ENCODE data around the gene MAN2B2. TPM values are rescaled to one million over a fixed set of nuclear protein-coding genes. Genes with fewer than 3 reads are reported as not detected.

MAN2B2 gene
- total RNA-seq, 4 donors from 2014 or later: 31.9 to 42.0 (median 33.0) TPM

DNA sequence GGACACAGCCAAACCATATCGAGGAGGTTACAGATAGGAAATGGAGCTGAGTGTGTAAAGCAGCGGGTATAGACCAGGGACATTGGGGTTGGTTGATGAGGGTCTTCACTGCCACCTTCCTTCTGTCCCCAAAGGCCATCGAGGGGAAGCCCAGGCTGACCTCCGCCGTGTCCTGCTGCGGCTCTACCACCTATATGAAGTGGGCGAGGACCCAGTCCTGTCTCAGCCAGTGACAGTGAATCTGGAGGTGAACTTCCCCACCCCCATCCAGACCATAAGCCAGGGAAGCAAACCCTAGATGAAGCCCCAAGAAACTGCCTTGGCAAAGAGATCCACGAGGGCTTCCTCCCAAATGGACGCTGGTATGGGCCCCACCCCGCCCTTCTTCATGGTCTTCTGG lies 42.3 kb downstream of the MAN2B2 start:
- DNase-seq (ENCODE audit: extremely low spot score): no peak
- Histone ChIP-seq H3K4me1 (no peaks in the 10 kb centered on the region), H3K27ac (replicated peaks in 1 of 4) (no peak overlapping the region), H3K4me3 (no peak overlapping the region), H3K9me3 (no peaks in the 10 kb centered on the region), H3K27me3 (no peaks in the 10 kb centered on the region), H3K36me3 (peaks cover 36 to 91% (median 76%) of the 10 kb centered on the region in 4 donors)
- TF ChIP-seq POLR2AphosphoS5 (IDR thresholded peaks at IDR 0.05): no peak
- TF ChIP-seq, protein P1, sequence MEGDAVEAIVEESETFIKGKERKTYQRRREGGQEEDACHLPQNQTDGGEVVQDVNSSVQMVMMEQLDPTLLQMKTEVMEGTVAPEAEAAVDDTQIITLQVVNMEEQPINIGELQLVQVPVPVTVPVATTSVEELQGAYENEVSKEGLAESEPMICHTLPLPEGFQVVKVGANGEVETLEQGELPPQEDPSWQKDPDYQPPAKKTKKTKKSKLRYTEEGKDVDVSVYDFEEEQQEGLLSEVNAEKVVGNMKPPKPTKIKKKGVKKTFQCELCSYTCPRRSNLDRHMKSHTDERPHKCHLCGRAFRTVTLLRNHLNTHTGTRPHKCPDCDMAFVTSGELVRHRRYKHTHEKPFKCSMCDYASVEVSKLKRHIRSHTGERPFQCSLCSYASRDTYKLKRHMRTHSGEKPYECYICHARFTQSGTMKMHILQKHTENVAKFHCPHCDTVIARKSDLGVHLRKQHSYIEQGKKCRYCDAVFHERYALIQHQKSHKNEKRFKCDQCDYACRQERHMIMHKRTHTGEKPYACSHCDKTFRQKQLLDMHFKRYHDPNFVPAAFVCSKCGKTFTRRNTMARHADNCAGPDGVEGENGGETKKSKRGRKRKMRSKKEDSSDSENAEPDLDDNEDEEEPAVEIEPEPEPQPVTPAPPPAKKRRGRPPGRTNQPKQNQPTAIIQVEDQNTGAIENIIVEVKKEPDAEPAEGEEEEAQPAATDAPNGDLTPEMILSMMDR (IDR thresholded peaks at IDR 0.05): no peak
- TF ChIP-seq EP300 (IDR thresholded peaks at IDR 0.05): no peak
- 97% methylated on average over 9 of the region's 10 CpGs for WGBS
- intact Hi-C loops (cut with DNase I): no loop called here

DNA sequence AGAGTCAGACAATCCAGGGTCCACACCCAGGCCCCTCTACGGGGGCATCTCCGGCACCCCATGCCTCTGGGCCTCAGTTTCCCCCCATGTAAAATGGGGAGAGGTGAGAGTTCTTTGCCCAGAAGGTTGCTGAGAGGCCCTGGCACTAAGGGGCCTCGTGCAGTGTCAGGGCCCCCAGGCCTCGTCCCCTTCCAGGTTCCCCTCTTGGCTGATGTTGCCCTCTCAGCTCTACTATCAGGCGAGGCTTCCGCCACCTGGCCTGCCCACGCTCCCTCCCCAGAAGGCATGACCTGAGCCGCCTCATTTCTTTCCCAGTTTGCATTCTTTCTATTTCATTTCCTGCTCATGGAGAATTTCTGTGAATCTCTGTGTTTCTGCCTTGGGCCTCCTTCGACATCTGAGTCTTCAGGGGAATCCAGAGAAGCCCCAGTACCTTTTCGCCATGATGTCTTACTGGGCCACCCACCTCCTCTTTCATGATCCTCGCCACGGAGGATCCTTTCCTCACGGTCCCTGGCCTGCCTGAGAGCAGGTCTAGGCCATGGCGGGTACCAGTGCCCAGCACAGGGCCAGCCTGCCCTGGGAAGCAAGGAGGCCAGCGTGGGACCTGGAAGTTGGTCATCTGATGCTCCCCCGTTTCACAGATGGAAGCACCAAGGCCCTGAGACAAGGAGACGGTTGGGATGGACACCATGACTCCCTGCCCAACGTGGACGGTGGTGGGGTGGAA lies 43.6 kb downstream of the MAN2B2 start:
- H3K9me3 ChIP-seq: no peaks in the 10 kb centered on the region
- DNase-seq (ENCODE audit: extremely low spot score): no peak
- H3K27ac ChIP-seq (replicated peaks in 1 of 4): no peak overlapping the region
- H3K27me3 ChIP-seq: no peaks in the 10 kb centered on the region
- TF ChIP-seq POLR2A (IDR thresholded peaks at IDR 0.05; ENCODE audit: low read depth) (no peak), EP300 (IDR thresholded peaks at IDR 0.05) (no peak), POLR2AphosphoS5 (IDR thresholded peaks at IDR 0.05) (no peak)
- TF ChIP-seq, protein P1 (IDR thresholded peaks at IDR 0.05): no peak
- H3K4me3 ChIP-seq: no peak overlapping the region
- intact Hi-C loops (cut with DNase I): no loop called here
- H3K4me1 ChIP-seq: no peaks in the 10 kb centered on the region
- peaks cover 36 to 80% (median 68%) of the 10 kb centered on the region in 4 donors for H3K36me3 ChIP-seq
- WGBS: 91% methylated on average over 19 of the region's 19 CpGs

DNA sequence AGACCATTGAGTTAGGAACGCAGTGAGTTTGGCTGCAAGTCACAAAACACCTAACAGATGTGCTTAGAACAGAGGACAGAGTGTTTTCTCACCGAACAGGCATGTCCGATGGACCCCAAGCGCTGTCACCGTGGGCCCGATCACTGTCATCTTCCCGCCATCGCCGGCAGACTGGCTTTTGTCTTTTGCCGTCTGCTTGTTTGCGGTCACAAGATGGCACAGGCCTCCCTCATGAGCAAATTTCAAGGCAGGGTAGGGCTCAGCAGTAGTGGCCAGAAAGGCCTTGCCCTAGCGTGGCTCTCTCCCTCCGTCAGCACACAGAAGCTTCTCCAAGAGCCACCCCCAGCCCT lies 44.1 kb downstream of the MAN2B2 start:
- no peak for DNase-seq (ENCODE audit: extremely low spot score)
- Histone ChIP-seq H3K36me3 (peaks cover 35 to 75% (median 65%) of the 10 kb centered on the region in 4 donors), H3K27me3 (no peaks in the 10 kb centered on the region), H3K4me1 (no peaks in the 10 kb centered on the region), H3K9me3 (no peaks in the 10 kb centered on the region), H3K27ac (replicated peaks in 1 of 4) (no peak overlapping the region), H3K4me3 (no peak overlapping the region)
- 97% methylated on average over 13 of the region's 13 CpGs for WGBS
- intact Hi-C loops (cut with DNase I): no loop called here
- no peak for TF ChIP-seq POLR2A (IDR thresholded peaks at IDR 0.05; ENCODE audit: low read depth)
- no peak for TF ChIP-seq EP300 (IDR thresholded peaks at IDR 0.05)
- TF ChIP-seq, protein P1 (IDR thresholded peaks at IDR 0.05): no peak

DNA sequence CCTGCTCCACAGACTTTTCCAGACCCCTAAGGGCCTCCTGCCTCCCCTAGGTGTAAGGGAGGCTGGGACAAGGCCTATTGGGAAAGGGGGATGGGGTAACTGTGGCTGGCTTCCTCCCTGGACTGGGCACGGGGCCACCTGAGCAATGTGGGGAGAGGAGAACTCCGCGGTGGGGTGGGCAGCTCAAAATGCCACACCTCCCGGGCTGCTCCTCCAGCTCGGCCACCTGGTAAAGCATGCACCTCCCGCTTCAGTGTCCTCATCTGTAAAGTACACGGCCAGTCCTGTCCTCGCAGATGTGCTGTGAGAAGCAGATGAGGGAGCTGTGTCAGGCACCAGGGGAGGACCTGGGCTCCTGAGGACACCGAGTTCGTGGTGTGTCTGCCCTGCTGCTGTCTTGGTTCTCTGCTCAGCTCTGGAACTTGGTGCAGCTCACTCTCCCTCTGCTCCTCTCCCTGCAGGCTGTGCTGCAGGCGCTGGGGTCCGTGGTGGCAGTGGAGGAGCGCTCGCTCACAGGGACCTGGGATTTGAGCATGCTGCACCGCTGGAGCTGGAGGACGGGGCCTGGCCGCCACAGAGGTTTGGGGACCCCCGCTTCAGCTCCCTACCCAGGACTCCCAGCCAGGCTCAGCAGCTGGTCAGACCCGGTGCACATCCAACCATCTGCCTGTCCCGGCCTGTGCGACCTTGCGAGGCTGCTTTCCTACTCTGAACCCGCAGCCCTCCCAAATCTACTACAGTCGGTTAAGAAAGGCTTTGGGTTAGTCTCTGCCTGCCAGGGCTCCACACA lies 44.7 kb downstream of the MAN2B2 start:
- WGBS: 93% methylated on average over 17 of the region's 24 CpGs
- H3K27ac ChIP-seq (replicated peaks in 1 of 4): no peak overlapping the region
- TF ChIP-seq POLR2A (IDR thresholded peaks at IDR 0.05; ENCODE audit: low read depth): no peak
- TF ChIP-seq, protein P1 (IDR thresholded peaks at IDR 0.05): no peak
- no peak for TF ChIP-seq POLR2AphosphoS5 (IDR thresholded peaks at IDR 0.05)
- no peak for TF ChIP-seq EP300 (IDR thresholded peaks at IDR 0.05)
- no peaks in the 10 kb centered on the region for H3K27me3 ChIP-seq
- no peak for DNase-seq (ENCODE audit: extremely low spot score)
- no peaks in the 10 kb centered on the region for H3K4me1 ChIP-seq
- peaks cover 29 to 69% (median 60%) of the 10 kb centered on the region in 4 donors for H3K36me3 ChIP-seq
- H3K4me3 ChIP-seq: no peak overlapping the region
- no peaks in the 10 kb centered on the region for H3K9me3 ChIP-seq
- intact Hi-C loops (cut with DNase I): no loop called here
